HepG2 (cell line): ENCODE data around the gene ACER3. TPM values are rescaled to one million over a fixed set of nuclear protein-coding genes. Genes with fewer than 3 reads are reported as not detected.

ENCODE experiments used
- ATRX ChIP-seq: sonication (generic); formaldehyde crosslinking; IDR thresholded peaks from 2 replicates; pipeline ENCODE4 v1.4.0; 2020; ENCODE audit warnings: missing genetic modification reagents, borderline replicate concordance
- ZFP37 ChIP-seq: sonication (generic); formaldehyde crosslinking; IDR thresholded peaks from 2 replicates; pipeline ENCODE4 v1.4.0; 2020; ENCODE audit warnings: missing genetic modification reagents, borderline replicate concordance
- polyA plus RNA-seq, 8 experiments: library from polyadenylated mRNA; depleted of rRNA in 3 of 8; stranded (reverse) in 7 of 8; unstranded in 1 of 8; fragments of >200 nt; fragmentation: Illumina TruSeq in 4 of 8; extraction: Trizol in 4 of 8; gene quantifications; 2 replicates each; pipeline versions ENCODE4 v1.2.1 to v1.2.3, GENCODE V29; 2011 to 2016; ENCODE audit warnings: low read depth in 4 of 8, missing spikeins in 1 of 8, mixed read lengths in 1 of 8; ENCODE audit not compliant: insufficient read depth in 1 of 8
- total RNA-seq, 5 experiments: library from RNA; depleted of rRNA; stranded (reverse); fragments of >200 nt; fragmentation: Illumina TruSeq; extraction: Trizol; gene quantifications; 2 replicates each; pipeline ENCODE4 v1.2.3, GENCODE V29; 2016; ENCODE audit warnings: low read depth in 1 of 5
- TF ChIP-seq, protein P1 (sequence below): sonication (generic); formaldehyde crosslinking; IDR thresholded peaks from 2 replicates; pipeline ENCODE4 v1.5.1; 2020; ENCODE audit warnings: mild to moderate bottlenecking, missing genetic modification reagents, moderate library complexity
- TF ChIP-seq, protein P2 (sequence below): sonication (generic); formaldehyde crosslinking; IDR thresholded peaks from 2 replicates; pipeline ENCODE4 v1.4.0; 2020; ENCODE audit warnings: missing genetic modification reagents

The ACER3 gene
- total and polyA plus RNA-seq, 2 of the 13 experiments (the other 11 are each of a cell fraction or from before 2014, with no cell fraction given), result 6.0 to 9.8 TPM

DNA sequence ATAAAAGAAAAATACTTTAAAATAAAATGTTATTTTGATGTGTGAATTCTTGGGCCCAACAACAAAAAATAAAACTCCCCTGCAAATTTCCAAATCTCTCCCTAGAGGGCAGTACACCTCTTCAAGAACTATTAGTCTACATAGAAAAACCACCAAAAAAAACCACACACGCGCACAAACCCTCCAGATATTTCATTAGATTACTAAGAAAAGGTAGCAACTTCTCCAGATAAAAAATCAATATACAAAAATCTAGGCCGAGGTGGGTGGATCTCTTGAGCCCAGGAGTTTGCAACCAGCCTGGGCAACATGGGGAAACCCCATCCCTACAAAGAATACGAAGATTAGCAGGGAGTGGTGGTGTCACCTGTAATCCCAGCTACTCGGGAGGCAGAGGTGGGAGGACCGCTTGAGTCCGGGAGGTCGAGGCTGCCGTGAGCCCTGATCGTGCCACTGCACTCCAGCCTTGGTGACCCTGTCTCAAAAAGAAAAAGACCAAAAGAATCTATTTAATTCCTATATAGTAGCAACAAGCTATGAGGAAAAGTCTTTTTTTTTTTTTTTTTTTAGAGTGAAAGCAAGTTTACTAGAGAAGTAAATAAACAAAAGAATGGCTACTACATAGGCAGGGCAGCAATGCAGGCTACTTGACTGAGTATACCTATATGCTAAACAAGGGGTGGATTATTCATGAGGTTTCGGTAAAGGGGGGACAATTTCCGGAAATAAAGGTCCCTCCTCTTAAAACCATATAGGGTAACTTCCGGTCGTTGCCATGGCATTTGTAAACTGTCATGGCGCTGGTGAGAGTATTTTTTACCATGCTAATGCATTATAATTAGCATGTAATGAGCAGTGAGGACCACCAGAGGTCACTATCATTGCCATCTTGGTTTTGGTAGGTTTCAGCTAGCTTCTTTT lies 186.5 kb downstream of the ACER3 start (continued):
- TF ChIP-seq, protein P1, sequence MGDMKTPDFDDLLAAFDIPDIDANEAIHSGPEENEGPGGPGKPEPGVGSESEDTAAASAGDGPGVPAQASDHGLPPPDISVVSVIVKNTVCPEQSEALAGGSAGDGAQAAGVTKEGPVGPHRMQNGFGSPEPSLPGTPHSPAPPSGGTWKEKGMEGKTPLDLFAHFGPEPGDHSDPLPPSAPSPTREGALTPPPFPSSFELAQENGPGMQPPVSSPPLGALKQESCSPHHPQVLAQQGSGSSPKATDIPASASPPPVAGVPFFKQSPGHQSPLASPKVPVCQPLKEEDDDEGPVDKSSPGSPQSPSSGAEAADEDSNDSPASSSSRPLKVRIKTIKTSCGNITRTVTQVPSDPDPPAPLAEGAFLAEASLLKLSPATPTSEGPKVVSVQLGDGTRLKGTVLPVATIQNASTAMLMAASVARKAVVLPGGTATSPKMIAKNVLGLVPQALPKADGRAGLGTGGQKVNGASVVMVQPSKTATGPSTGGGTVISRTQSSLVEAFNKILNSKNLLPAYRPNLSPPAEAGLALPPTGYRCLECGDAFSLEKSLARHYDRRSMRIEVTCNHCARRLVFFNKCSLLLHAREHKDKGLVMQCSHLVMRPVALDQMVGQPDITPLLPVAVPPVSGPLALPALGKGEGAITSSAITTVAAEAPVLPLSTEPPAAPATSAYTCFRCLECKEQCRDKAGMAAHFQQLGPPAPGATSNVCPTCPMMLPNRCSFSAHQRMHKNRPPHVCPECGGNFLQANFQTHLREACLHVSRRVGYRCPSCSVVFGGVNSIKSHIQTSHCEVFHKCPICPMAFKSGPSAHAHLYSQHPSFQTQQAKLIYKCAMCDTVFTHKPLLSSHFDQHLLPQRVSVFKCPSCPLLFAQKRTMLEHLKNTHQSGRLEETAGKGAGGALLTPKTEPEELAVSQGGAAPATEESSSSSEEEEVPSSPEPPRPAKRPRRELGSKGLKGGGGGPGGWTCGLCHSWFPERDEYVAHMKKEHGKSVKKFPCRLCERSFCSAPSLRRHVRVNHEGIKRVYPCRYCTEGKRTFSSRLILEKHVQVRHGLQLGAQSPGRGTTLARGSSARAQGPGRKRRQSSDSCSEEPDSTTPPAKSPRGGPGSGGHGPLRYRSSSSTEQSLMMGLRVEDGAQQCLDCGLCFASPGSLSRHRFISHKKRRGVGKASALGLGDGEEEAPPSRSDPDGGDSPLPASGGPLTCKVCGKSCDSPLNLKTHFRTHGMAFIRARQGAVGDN (CRISPR knock-in tag), result 0 out of 2 replicates have a peak, but pooled peaks have one; percentile 15
- no peak for TF ChIP-seq ATRX (CRISPR knock-in tag)
- TF ChIP-seq, protein P2, sequence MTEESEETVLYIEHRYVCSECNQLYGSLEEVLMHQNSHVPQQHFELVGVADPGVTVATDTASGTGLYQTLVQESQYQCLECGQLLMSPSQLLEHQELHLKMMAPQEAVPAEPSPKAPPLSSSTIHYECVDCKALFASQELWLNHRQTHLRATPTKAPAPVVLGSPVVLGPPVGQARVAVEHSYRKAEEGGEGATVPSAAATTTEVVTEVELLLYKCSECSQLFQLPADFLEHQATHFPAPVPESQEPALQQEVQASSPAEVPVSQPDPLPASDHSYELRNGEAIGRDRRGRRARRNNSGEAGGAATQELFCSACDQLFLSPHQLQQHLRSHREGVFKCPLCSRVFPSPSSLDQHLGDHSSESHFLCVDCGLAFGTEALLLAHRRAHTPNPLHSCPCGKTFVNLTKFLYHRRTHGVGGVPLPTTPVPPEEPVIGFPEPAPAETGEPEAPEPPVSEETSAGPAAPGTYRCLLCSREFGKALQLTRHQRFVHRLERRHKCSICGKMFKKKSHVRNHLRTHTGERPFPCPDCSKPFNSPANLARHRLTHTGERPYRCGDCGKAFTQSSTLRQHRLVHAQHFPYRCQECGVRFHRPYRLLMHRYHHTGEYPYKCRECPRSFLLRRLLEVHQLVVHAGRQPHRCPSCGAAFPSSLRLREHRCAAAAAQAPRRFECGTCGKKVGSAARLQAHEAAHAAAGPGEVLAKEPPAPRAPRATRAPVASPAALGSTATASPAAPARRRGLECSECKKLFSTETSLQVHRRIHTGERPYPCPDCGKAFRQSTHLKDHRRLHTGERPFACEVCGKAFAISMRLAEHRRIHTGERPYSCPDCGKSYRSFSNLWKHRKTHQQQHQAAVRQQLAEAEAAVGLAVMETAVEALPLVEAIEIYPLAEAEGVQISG (CRISPR knock-in tag), result no peak
- TF ChIP-seq ZFP37 (CRISPR knock-in tag), result no peak
- TF ChIP-seq, all 625 proteins: peak for 26
